Endothelial cell (in vitro differentiated cells): ENCODE measurements around the gene SH2D1B. TPM values are rescaled to one million over a fixed set of nuclear protein-coding genes. Genes with fewer than 3 reads are reported as not detected.
"Not testable (repeated sequence)": the region's sequence is repeated elsewhere in the genome, so short reads cannot be mapped to it uniquely, and the experiment has no call there.

ENCODE experiments used
- DNase-seq: peaks from one replicate; pipeline ENCODE4 v3.0.0; 2021; ENCODE audit warnings: low spot score
- H3K27ac Mint-ChIP-seq: one replicate; pipeline ENCODE4 v1.8.0; 2021; ENCODE audit warnings: mixed read lengths, inconsistent platforms; ENCODE audit not compliant: unreplicated experiment
- H3K27me3 Mint-ChIP-seq: one replicate; pipeline ENCODE4 v1.8.0; 2021; ENCODE audit warnings: mild to moderate bottlenecking, moderate library complexity, mixed read lengths, inconsistent platforms; ENCODE audit not compliant: unreplicated experiment
- H3K36me3 Mint-ChIP-seq: one replicate; pipeline ENCODE4 v1.8.0; 2021; ENCODE audit warnings: mild to moderate bottlenecking, low read depth, mixed read lengths, inconsistent platforms; ENCODE audit not compliant: unreplicated experiment
- H3K4me1 Mint-ChIP-seq: one replicate; pipeline ENCODE4 v1.8.0; 2021; ENCODE audit warnings: mild to moderate bottlenecking, mixed read lengths, inconsistent platforms; ENCODE audit not compliant: unreplicated experiment
- H3K4me3 Mint-ChIP-seq: one replicate; pipeline ENCODE4 v1.8.0; 2021; ENCODE audit warnings: mild to moderate bottlenecking, mixed read lengths, inconsistent platforms; ENCODE audit not compliant: unreplicated experiment
- H3K9me3 Mint-ChIP-seq: one replicate; pipeline ENCODE4 v1.8.0; 2021; ENCODE audit warnings: mixed read lengths, inconsistent platforms; ENCODE audit not compliant: unreplicated experiment
- CTCF ChIP-seq: fragments of 200-600 bp; sonication (generic); IDR thresholded peaks from one replicate; pipeline ENCODE4 v1.5.0; 2021; ENCODE audit warnings: antibody characterized with exemption; ENCODE audit not compliant: unreplicated experiment
- long read RNA-seq: library from polyadenylated mRNA; unstranded; transcript quantifications from one replicate; pipeline ENCODE4 v2.0.0, GENCODE V29; 2020; ENCODE audit not compliant: unreplicated experiment
- total RNA-seq: library from RNA; stranded (reverse); fragmentation: NEBNext Ultra II Directional; extraction: Animal tissue kit (Norgen Biotek cat#: 25700); gene quantifications from one replicate; pipeline ENCODE4 v1.2.1, GENCODE V29; 2021; ENCODE audit not compliant: unreplicated experiment

The SH2D1B gene
- total RNA-seq: not detected
- long read RNA-seq: 0 reads

GRCh38 chr1:162412002-162412401 is at the start of gene SH2D1B:
SH2D1B (minus strand) TSS chr1:162412136; CDS start chr1:162412016, 120 bp downstream.
- DNase-seq: no peak
- Mint-ChIP-seq H3K4me3 (no peak within 1 kb of the TSS), H3K27ac (no peak within 1 kb of the TSS), H3K9me3 (no peaks in the 10 kb centered on the region), H3K36me3 (no peaks in the 10 kb centered on the region), H3K4me1 (no peaks in the 10 kb centered on the region), H3K27me3 (peaks cover 4% of the 10 kb centered on the region)
- no peak for TF ChIP-seq CTCF

- H3K9me3 Mint-ChIP-seq: no peaks in the 10 kb centered on the region
- H3K36me3 Mint-ChIP-seq: no peaks in the 10 kb centered on the region
- no peak overlapping the region for H3K27ac Mint-ChIP-seq
- H3K27me3 Mint-ChIP-seq: no peaks in the 10 kb centered on the region
- no peak for TF ChIP-seq CTCF
- H3K4me1 Mint-ChIP-seq: no peaks in the 10 kb centered on the region
- H3K4me3 Mint-ChIP-seq: no peak overlapping the region
- DNase-seq: no peak
Observed at GRCh38 chr1:162458236-162458635, 46.3 kb upstream of the SH2D1B start.

- no peak for TF ChIP-seq CTCF
- Mint-ChIP-seq H3K4me1 (no peaks in the 10 kb centered on the region), H3K36me3 (no peaks in the 10 kb centered on the region)
Observed at GRCh38 chr1:162456323-162456722, 44.4 kb upstream of the SH2D1B start.

GRCh38 chr1:162454361-162454760 is 42.4 kb upstream of the SH2D1B start:
- not testable (repeated sequence) for H3K4me1 Mint-ChIP-seq, H3K27me3 Mint-ChIP-seq, H3K4me3 Mint-ChIP-seq, H3K27ac Mint-ChIP-seq, DNase-seq, H3K9me3 Mint-ChIP-seq, H3K36me3 Mint-ChIP-seq

More at GRCh38 chr1:162456323-162456722, 44.4 kb upstream of the SH2D1B start:
- no peak for DNase-seq
- Mint-ChIP-seq H3K27ac (no peak overlapping the region), H3K9me3 (no peaks in the 10 kb centered on the region), H3K4me3 (no peak overlapping the region), H3K27me3 (no peaks in the 10 kb centered on the region)

GRCh38 chr1:162446946-162447345 is 35.0 kb upstream of the SH2D1B start:
- H3K27me3 Mint-ChIP-seq: no peaks in the 10 kb centered on the region
- no peak for DNase-seq
- H3K4me1 Mint-ChIP-seq: peaks cover 2% of the 10 kb centered on the region
- H3K27ac Mint-ChIP-seq: no peak overlapping the region
- H3K36me3 Mint-ChIP-seq: no peaks in the 10 kb centered on the region
- no peak overlapping the region for H3K4me3 Mint-ChIP-seq
- H3K9me3 Mint-ChIP-seq: no peaks in the 10 kb centered on the region
- TF ChIP-seq CTCF: no peak
